KMS-11 (cell line): ENCODE results near the gene ANKRD6.

Experiments
- H2AFZ ChIP-seq: fragments of 200-600 bp; sonication (generic); 2 replicates; pipeline ENCODE4 v1.6.1; 2016; ENCODE audit warnings: antibody characterized with exemption, mixed run types, low read depth
- H3K27ac ChIP-seq: fragments of 200-600 bp; sonication (generic); 2 replicates; pipeline ENCODE4 v1.6.1; 2016; ENCODE audit warnings: mild to moderate bottlenecking, mixed run types
- H3K27me3 ChIP-seq: fragments of 200-600 bp; sonication (generic); 2 replicates; pipeline ENCODE4 v1.6.1; 2017; ENCODE audit warnings: mild to moderate bottlenecking, low read depth, mixed run types, moderate library complexity; ENCODE audit not compliant: insufficient read depth
- H3K36me3 ChIP-seq: fragments of 200-600 bp; sonication (generic); 2 replicates; pipeline ENCODE4 v1.6.1; 2017; ENCODE audit warnings: mild to moderate bottlenecking, mixed run types; ENCODE audit not compliant: insufficient read depth
- H3K4me1 ChIP-seq: fragments of 200-600 bp; sonication (generic); 2 replicates; pipeline ENCODE4 v1.6.1; 2016; ENCODE audit warnings: mild to moderate bottlenecking, low read depth, mixed run types; ENCODE audit not compliant: poor library complexity, severe bottlenecking
- H3K4me2 ChIP-seq: fragments of 200-600 bp; sonication (generic); 2 replicates; pipeline ENCODE4 v1.7.0; 2016; ENCODE audit warnings: mild to moderate bottlenecking, mixed run types
- H3K4me3 ChIP-seq: fragments of 200-600 bp; sonication (generic); IDR thresholded peaks from 2 replicates; pipeline ENCODE4 v1.6.1; 2017; ENCODE audit warnings: low read depth, low read length, mixed read lengths; ENCODE audit not compliant: insufficient read depth
- H3K79me2 ChIP-seq: fragments of 200-600 bp; sonication (generic); 2 replicates; pipeline ENCODE4 v1.6.1; 2016; ENCODE audit warnings: low read depth, mixed run types; ENCODE audit not compliant: insufficient read depth
- H3K9ac ChIP-seq: fragments of 200-600 bp; sonication (generic); 2 replicates; pipeline ENCODE4 v1.6.1; 2016; ENCODE audit warnings: mild to moderate bottlenecking, mixed run types
- H4K20me1 ChIP-seq: fragments of 200-600 bp; sonication (generic); 2 replicates; pipeline ENCODE4 v1.6.1; 2016; ENCODE audit warnings: mild to moderate bottlenecking, mixed run types; ENCODE audit not compliant: insufficient read depth
- CTCF ChIP-seq: fragments of 200-600 bp; sonication (generic); conservative IDR thresholded peaks from 2 replicates; pipeline ENCODE4 v1.6.1; 2017; ENCODE audit warnings: low read depth, mild to moderate bottlenecking, antibody characterized with exemption, low read length, moderate library complexity, mixed read lengths

ANKRD6 gene

GRCh38 chr6:89682991-89683390 lies 250.0 kb downstream of the ANKRD6 start:
- Histone ChIP-seq H3K4me3 (no peak overlapping the region), H3K36me3 (0 out of 2 replicates have a peak, but pooled peaks cover 3% of the 10 kb centered on the region), H4K20me1 (no peaks in the 10 kb centered on the region), H3K4me1 (no peaks in the 10 kb centered on the region), H3K4me2 (no peak overlapping the region), H3K27me3 (no peaks in the 10 kb centered on the region), H2AFZ (no peak overlapping the region), H3K27ac (no peak overlapping the region), H3K9ac (no peak overlapping the region), H3K79me2 (no peaks in the 10 kb centered on the region)
- no peak for TF ChIP-seq CTCF
